SU-DHL-6 (cell line): ENCODE data around the gene CAPZA2.

Source experiments
- H2AFZ ChIP-seq: fragments of 200-600 bp; sonication (generic); 2 replicates; pipeline ENCODE4 v1.6.1; 2014; ENCODE audit warnings: low read depth, mild to moderate bottlenecking, moderate library complexity, mixed read lengths, antibody characterized with exemption, low read length; ENCODE audit not compliant: severe bottlenecking
- H3F3A ChIP-seq: fragments of 200-600 bp; shearing (Covaris generic); 2 replicates; pipeline ENCODE4 v1.6.0; 2016; ENCODE audit warnings: antibody characterized with exemption, mild to moderate bottlenecking; ENCODE audit not compliant: insufficient read depth
- H3K27ac ChIP-seq: fragments of 200-600 bp; sonication (generic); 2 replicates; pipeline ENCODE4 v1.5.1; 2016; ENCODE audit warnings: low read depth, mild to moderate bottlenecking, low read length, moderate library complexity, mixed read lengths
- H3K27me3 ChIP-seq: fragments of 200-600 bp; sonication (generic), shearing (Covaris generic); 2 replicates; pipeline ENCODE4 v1.6.0; 2014; ENCODE audit warnings: mild to moderate bottlenecking, low read length
- H3K36me3 ChIP-seq: fragments of 200-600 bp; sonication (generic); 2 replicates; pipeline ENCODE4 v1.6.1; 2014; ENCODE audit warnings: mild to moderate bottlenecking, low read length, mixed read lengths
- H3K4me2 ChIP-seq: fragments of 300-600, 200-600 bp; shearing (Covaris generic), sonication (generic); 2 replicates; pipeline ENCODE4 v1.6.0; 2014; ENCODE audit warnings: low read length, low read depth, mild to moderate bottlenecking; ENCODE audit not compliant: poor library complexity, severe bottlenecking
- H3K4me3 ChIP-seq: fragments of 200-600 bp; sonication (generic); 2 replicates; pipeline ENCODE4 v1.5.1; 2014; ENCODE audit warnings: antibody characterized with exemption, low read length, mild to moderate bottlenecking, mixed read lengths; ENCODE audit not compliant: insufficient read depth, poor library complexity, severe bottlenecking
- H3K79me2 ChIP-seq: fragments of 200-600 bp; sonication (generic); 2 replicates; pipeline ENCODE4 v1.6.1; 2014; ENCODE audit warnings: mild to moderate bottlenecking, low read length, moderate library complexity; ENCODE audit not compliant: insufficient read depth
- H3K9ac ChIP-seq: fragments of 200-600 bp; sonication (generic); 2 replicates; pipeline ENCODE4 v1.7.0; 2014; ENCODE audit warnings: mild to moderate bottlenecking, low read length
- H3K9me2 ChIP-seq: fragments of 200-600 bp; sonication (generic); replicated peaks from 2 replicates; pipeline ENCODE4 v1.6.1; 2014; ENCODE audit warnings: low read length; ENCODE audit not compliant: insufficient read depth
- H3K9me3 ChIP-seq: fragments of 200-600 bp; sonication (generic); 2 replicates; pipeline ENCODE4 v1.6.1; 2014; ENCODE audit warnings: low read length, mixed read lengths; ENCODE audit not compliant: insufficient read depth
- H4K20me1 ChIP-seq: fragments of 200-600 bp; sonication (generic); 2 replicates; pipeline ENCODE4 v1.6.1; 2014; ENCODE audit warnings: low read depth, mild to moderate bottlenecking, antibody characterized with exemption, low read length, moderate library complexity, mixed read lengths
- EZH2phosphoT487 ChIP-seq: fragments of 200-600 bp; sonication (generic), shearing (Covaris generic); conservative IDR thresholded peaks from 2 replicates; pipeline ENCODE4 v1.6.1; 2018; ENCODE audit warnings: mild to moderate bottlenecking, antibody characterized with exemption, low read length, moderate library complexity, mixed read lengths
- TF ChIP-seq, protein P1 (sequence below): fragments of 200-600 bp; sonication (generic); IDR thresholded peaks from one replicate; pipeline ENCODE4 v1.5.1; 2017; ENCODE audit warnings: antibody characterized with exemption, mild to moderate bottlenecking, low read length, moderate library complexity; ENCODE audit not compliant: insufficient read depth, poor library complexity, severe bottlenecking

The CAPZA2 gene

GRCh38 chr7:116834815-116835504, 27.4 kb upstream of the CAPZA2 start:
- Histone ChIP-seq H3K27me3 (no peaks in the 10 kb centered on the region), H3K27ac (no peak overlapping the region)

GRCh38 chr7:116836048-116836447, 26.3 kb upstream of the CAPZA2 start:
- no peaks in the 10 kb centered on the region for H3K36me3 ChIP-seq
- H4K20me1 ChIP-seq = no peaks in the 10 kb centered on the region
- no peaks in the 10 kb centered on the region for H3K79me2 ChIP-seq
- no peaks in the 10 kb centered on the region for H3F3A ChIP-seq
- no peak overlapping the region for H2AFZ ChIP-seq
- no peak overlapping the region for H3K9ac ChIP-seq
- no peaks in the 10 kb centered on the region for H3K9me3 ChIP-seq
- no peaks in the 10 kb centered on the region for H3K9me2 ChIP-seq
- no peak overlapping the region for H3K27ac ChIP-seq
- H3K27me3 ChIP-seq = no peaks in the 10 kb centered on the region
- no peak overlapping the region for H3K4me3 ChIP-seq
- TF ChIP-seq, protein P1, sequence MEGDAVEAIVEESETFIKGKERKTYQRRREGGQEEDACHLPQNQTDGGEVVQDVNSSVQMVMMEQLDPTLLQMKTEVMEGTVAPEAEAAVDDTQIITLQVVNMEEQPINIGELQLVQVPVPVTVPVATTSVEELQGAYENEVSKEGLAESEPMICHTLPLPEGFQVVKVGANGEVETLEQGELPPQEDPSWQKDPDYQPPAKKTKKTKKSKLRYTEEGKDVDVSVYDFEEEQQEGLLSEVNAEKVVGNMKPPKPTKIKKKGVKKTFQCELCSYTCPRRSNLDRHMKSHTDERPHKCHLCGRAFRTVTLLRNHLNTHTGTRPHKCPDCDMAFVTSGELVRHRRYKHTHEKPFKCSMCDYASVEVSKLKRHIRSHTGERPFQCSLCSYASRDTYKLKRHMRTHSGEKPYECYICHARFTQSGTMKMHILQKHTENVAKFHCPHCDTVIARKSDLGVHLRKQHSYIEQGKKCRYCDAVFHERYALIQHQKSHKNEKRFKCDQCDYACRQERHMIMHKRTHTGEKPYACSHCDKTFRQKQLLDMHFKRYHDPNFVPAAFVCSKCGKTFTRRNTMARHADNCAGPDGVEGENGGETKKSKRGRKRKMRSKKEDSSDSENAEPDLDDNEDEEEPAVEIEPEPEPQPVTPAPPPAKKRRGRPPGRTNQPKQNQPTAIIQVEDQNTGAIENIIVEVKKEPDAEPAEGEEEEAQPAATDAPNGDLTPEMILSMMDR = no peak
- no peak for TF ChIP-seq EZH2phosphoT487
- H3K4me2 ChIP-seq = no peak overlapping the region

More at GRCh38 chr7:116834815-116835504, 27.4 kb upstream of the CAPZA2 start:
- H3K4me2 ChIP-seq = no peak overlapping the region
- no peaks in the 10 kb centered on the region for H3K79me2 ChIP-seq
- H3F3A ChIP-seq = no peaks in the 10 kb centered on the region
- TF ChIP-seq EZH2phosphoT487 = no peak
- TF ChIP-seq, protein P1 = no peak
- H4K20me1 ChIP-seq = no peaks in the 10 kb centered on the region
- H3K4me3 ChIP-seq = no peak overlapping the region
- no peaks in the 10 kb centered on the region for H3K9me3 ChIP-seq
- no peak overlapping the region for H2AFZ ChIP-seq
- H3K9ac ChIP-seq = no peak overlapping the region
- no peaks in the 10 kb centered on the region for H3K36me3 ChIP-seq
- H3K9me2 ChIP-seq = no peaks in the 10 kb centered on the region

GRCh38 chr7:116836911-116837310, 25.5 kb upstream of the CAPZA2 start:
- Histone ChIP-seq H3K4me3 (no peak overlapping the region), H3K27me3 (no peaks in the 10 kb centered on the region), H3K9ac (no peak overlapping the region), H3K27ac (no peak overlapping the region), H2AFZ (no peak overlapping the region), H3K4me2 (no peak overlapping the region), H3K9me2 (no peaks in the 10 kb centered on the region), H3F3A (no peaks in the 10 kb centered on the region), H3K9me3 (no peaks in the 10 kb centered on the region), H3K79me2 (no peaks in the 10 kb centered on the region), H4K20me1 (no peaks in the 10 kb centered on the region), H3K36me3 (no peaks in the 10 kb centered on the region)
- TF ChIP-seq, protein P1 = no peak
- no peak for TF ChIP-seq EZH2phosphoT487
